SK-N-SH treated with all-trans-retinoic acid at 6 μM for 48 hours (cell line): ENCODE measurements around the gene POU2F1.

Experiments used
- ATAC-seq: fragments of 200-7000 bp; cut with Tn5 transposase; 3 replicates; pipeline ENCODE4 v1.9.1; 2020; ENCODE audit warnings: mild to moderate bottlenecking, moderate library complexity
- ARNTL ChIP-seq: fragments of 450-650 bp; formaldehyde crosslinking; IDR thresholded peaks from 2 replicates; pipeline ENCODE4 v1.5.0; 2020; ENCODE audit warnings: low read depth, mild to moderate bottlenecking, moderate library complexity, borderline replicate concordance
- CSDC2 ChIP-seq: fragments of 250-450 bp; sonication (Bioruptor Pico); IDR thresholded peaks from 2 replicates; pipeline ENCODE4 v1.5.0; 2020; ENCODE audit warnings: mild to moderate bottlenecking, moderate library complexity
- GLIS3 ChIP-seq: fragments of 250-450 bp; sonication (Bioruptor Pico); IDR thresholded peaks from 2 replicates; pipeline ENCODE4 v1.5.0; 2020; ENCODE audit warnings: mild to moderate bottlenecking, moderate library complexity
- ISL1 ChIP-seq: fragments of 250-450 bp; sonication (Bioruptor Pico); IDR thresholded peaks from 2 replicates; pipeline ENCODE4 v2.1.2; 2022; ENCODE audit warnings: mild to moderate bottlenecking, moderate library complexity
- OSR1 ChIP-seq: fragments of 250-450 bp; sonication (Bioruptor Pico); IDR thresholded peaks from 2 replicates; pipeline ENCODE4 v1.8.0; 2022; ENCODE audit warnings: moderate library complexity, mild to moderate bottlenecking, inconsistent platforms
- PPARA ChIP-seq: fragments of 250-450 bp; sonication (Bioruptor Pico); IDR thresholded peaks from 2 replicates; pipeline ENCODE4 v1.5.0; 2020; ENCODE audit warnings: mild to moderate bottlenecking, borderline replicate concordance
- SNAI2 ChIP-seq: fragments of 250-450 bp; sonication (Bioruptor Pico); IDR thresholded peaks from 2 replicates; pipeline ENCODE4 v1.5.0; 2020; ENCODE audit warnings: mild to moderate bottlenecking, moderate library complexity
- TCF4 ChIP-seq: fragments of 250-450 bp; sonication (Bioruptor Pico); IDR thresholded peaks from 2 replicates; pipeline ENCODE4 v1.8.0; 2021; ENCODE audit warnings: mild to moderate bottlenecking, moderate library complexity, borderline replicate concordance
- TOX ChIP-seq: fragments of 250-450 bp; sonication (Bioruptor Pico); IDR thresholded peaks from 2 replicates; pipeline ENCODE4 v1.8.0; 2021; ENCODE audit warnings: mild to moderate bottlenecking, moderate library complexity, borderline replicate concordance
- ZC3H10 ChIP-seq: fragments of 250-450 bp; sonication (Bioruptor Pico); IDR thresholded peaks from 2 replicates; pipeline ENCODE4 v1.5.1; 2021; ENCODE audit warnings: mild to moderate bottlenecking, moderate library complexity
- ZFP3 ChIP-seq: fragments of 250-450 bp; sonication (Bioruptor Pico); IDR thresholded peaks from 2 replicates; pipeline ENCODE4 v1.5.0; 2020; ENCODE audit warnings: mild to moderate bottlenecking, moderate library complexity
- ZFP30 ChIP-seq: fragments of 450-650 bp; formaldehyde crosslinking; IDR thresholded peaks from 2 replicates; pipeline ENCODE4 v1.5.0; 2022; ENCODE audit warnings: mild to moderate bottlenecking, moderate library complexity
- ZNF565 ChIP-seq: fragments of 450-650 bp; formaldehyde crosslinking; conservative IDR thresholded peaks from 2 replicates; pipeline ENCODE4 v1.5.0; 2020; ENCODE audit warnings: low read depth, mild to moderate bottlenecking, moderate library complexity
- ZNF8 ChIP-seq: fragments of 450-650 bp; formaldehyde crosslinking; IDR thresholded peaks from 2 replicates; pipeline ENCODE4 v1.5.0; 2020; ENCODE audit warnings: mild to moderate bottlenecking, moderate library complexity
- TF ChIP-seq, protein P1 (sequence below): fragments of 250-450 bp; sonication (Bioruptor Pico); IDR thresholded peaks from 2 replicates; pipeline ENCODE4 v1.5.0; 2020; ENCODE audit warnings: mild to moderate bottlenecking, moderate library complexity
- TF ChIP-seq, protein P2 (sequence below): fragments of 250-450 bp; sonication (Bioruptor Pico); IDR thresholded peaks from 2 replicates; pipeline ENCODE4 v1.5.1; 2020; ENCODE audit warnings: low read depth, mild to moderate bottlenecking, moderate library complexity
- TF ChIP-seq, protein P3 (sequence below): fragments of 250-450 bp; sonication (Bioruptor Pico); IDR thresholded peaks from 2 replicates; pipeline ENCODE4 v1.8.0; 2021; ENCODE audit warnings: low read depth, mild to moderate bottlenecking, moderate library complexity, borderline replicate concordance
- TF ChIP-seq, protein P4 (sequence below): fragments of 250-450 bp; sonication (Bioruptor Pico); IDR thresholded peaks from 2 replicates; pipeline ENCODE4 v1.8.0; 2020; ENCODE audit warnings: mild to moderate bottlenecking, moderate library complexity, borderline replicate concordance
- TF ChIP-seq, protein P5 (sequence below): fragments of 250-450 bp; sonication (Bioruptor Pico); IDR thresholded peaks from 2 replicates; pipeline ENCODE4 v1.5.1; 2021; ENCODE audit warnings: mild to moderate bottlenecking, moderate library complexity

The POU2F1 gene

DNA sequence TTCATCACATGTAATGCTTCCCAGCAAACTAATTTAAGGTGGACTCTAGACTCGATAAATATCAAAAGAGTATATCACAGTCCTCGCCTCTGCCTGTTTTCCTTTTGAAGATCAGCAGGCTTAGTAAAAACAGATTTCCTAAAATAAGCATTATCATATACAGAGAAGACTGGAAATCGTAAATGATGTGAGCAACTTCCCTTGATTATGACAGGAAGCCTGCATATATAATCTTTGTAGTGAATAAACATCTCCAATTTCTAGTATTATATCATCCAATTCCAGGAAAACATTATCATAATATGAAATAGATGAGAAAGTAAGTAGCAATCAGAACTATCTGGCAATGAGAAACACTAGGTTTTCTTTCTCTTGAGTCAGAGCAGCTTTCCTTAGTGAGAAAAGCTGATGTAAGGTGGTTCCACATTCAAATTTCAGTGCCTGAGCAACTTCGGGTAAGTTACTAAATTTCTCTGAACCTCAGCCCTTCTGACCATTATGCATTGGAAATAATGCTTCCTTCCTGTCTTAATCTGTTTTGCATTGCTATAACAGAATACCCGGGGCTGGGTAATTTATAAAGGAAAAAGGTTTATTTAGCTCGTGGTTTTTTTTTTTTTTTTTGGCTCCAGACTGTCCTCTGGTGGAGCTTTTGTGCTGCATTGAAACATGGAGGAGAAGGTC, 12.6 kb upstream of the POU2F1 start (continued):
- TF ChIP-seq, protein P1, sequence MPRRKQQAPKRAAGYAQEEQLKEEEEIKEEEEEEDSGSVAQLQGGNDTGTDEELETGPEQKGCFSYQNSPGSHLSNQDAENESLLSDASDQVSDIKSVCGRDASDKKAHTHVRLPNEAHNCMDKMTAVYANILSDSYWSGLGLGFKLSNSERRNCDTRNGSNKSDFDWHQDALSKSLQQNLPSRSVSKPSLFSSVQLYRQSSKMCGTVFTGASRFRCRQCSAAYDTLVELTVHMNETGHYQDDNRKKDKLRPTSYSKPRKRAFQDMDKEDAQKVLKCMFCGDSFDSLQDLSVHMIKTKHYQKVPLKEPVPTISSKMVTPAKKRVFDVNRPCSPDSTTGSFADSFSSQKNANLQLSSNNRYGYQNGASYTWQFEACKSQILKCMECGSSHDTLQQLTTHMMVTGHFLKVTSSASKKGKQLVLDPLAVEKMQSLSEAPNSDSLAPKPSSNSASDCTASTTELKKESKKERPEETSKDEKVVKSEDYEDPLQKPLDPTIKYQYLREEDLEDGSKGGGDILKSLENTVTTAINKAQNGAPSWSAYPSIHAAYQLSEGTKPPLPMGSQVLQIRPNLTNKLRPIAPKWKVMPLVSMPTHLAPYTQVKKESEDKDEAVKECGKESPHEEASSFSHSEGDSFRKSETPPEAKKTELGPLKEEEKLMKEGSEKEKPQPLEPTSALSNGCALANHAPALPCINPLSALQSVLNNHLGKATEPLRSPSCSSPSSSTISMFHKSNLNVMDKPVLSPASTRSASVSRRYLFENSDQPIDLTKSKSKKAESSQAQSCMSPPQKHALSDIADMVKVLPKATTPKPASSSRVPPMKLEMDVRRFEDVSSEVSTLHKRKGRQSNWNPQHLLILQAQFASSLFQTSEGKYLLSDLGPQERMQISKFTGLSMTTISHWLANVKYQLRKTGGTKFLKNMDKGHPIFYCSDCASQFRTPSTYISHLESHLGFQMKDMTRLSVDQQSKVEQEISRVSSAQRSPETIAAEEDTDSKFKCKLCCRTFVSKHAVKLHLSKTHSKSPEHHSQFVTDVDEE (CRISPR knock-in tag), result no peak
- TF ChIP-seq OSR1 (CRISPR knock-in tag) (no peak), PPARA (CRISPR knock-in tag) (no peak), ZNF8 (CRISPR knock-in tag) (no peak), ARNTL (CRISPR knock-in tag) (no peak)

DNA sequence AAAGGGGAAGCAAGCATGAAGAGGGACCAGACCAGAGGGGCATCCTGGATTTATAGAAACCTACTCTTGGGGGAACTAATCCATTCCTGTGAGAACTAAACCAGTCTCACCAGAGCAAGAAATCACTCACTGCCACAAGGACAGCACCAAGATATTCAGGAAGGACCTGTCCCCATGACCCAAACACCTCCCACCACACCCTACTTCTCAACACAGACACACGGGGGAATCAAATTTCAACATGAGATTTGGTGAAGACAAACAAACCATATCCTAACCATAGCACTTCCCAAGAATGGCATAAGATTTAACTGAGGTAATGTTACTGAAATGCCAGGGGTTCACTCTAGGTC, 12.1 kb upstream of the POU2F1 start:
- TF ChIP-seq GLIS3 (CRISPR knock-in tag), result no peak
- TF ChIP-seq ZNF565 (CRISPR knock-in tag), result no peak
- no peak for TF ChIP-seq TCF4 (CRISPR knock-in tag)
- TF ChIP-seq, protein P2, sequence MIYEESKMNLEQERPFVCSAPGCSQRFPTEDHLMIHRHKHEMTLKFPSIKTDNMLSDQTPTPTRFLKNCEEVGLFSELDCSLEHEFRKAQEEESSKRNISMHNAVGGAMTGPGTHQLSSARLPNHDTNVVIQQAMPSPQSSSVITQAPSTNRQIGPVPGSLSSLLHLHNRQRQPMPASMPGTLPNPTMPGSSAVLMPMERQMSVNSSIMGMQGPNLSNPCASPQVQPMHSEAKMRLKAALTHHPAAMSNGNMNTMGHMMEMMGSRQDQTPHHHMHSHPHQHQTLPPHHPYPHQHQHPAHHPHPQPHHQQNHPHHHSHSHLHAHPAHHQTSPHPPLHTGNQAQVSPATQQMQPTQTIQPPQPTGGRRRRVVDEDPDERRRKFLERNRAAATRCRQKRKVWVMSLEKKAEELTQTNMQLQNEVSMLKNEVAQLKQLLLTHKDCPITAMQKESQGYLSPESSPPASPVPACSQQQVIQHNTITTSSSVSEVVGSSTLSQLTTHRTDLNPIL (CRISPR knock-in tag), result no peak
- TF ChIP-seq, protein P3, sequence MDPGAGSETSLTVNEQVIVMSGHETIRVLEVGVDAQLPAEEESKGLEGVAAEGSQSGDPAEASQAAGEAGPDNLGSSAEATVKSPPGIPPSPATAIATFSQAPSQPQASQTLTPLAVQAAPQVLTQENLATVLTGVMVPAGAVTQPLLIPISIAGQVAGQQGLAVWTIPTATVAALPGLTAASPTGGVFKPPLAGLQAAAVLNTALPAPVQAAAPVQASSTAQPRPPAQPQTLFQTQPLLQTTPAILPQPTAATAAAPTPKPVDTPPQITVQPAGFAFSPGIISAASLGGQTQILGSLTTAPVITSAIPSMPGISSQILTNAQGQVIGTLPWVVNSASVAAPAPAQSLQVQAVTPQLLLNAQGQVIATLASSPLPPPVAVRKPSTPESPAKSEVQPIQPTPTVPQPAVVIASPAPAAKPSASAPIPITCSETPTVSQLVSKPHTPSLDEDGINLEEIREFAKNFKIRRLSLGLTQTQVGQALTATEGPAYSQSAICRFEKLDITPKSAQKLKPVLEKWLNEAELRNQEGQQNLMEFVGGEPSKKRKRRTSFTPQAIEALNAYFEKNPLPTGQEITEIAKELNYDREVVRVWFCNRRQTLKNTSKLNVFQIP (CRISPR knock-in tag), result no peak
- TF ChIP-seq SNAI2 (CRISPR knock-in tag), result no peak
- no peak for TF ChIP-seq ISL1
- TF ChIP-seq ARNTL (CRISPR knock-in tag), result no peak
- ATAC-seq, result no peak

DNA sequence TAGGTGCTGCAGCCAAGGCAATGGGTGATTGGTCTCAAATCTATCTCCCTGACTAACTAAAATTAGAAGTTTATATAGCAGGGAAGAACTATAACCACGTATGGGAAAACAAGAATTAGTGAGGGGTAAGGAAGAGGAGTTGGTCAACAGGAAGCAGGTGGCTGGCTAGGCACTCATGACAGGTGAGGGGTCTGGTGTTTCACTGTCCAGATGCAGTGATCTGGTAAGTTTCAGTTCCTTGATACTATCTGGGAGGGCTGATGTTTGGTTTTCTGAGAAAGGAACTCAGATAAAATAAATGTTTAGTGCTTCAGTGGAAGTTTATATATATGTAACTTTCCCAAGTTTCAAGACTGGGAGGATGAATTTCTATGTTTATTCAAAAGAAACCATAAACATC, 11.6 kb upstream of the POU2F1 start:
- ATAC-seq, result no peak
- no peak for TF ChIP-seq SNAI2 (CRISPR knock-in tag)
- no peak for TF ChIP-seq PPARA (CRISPR knock-in tag)
- no peak for TF ChIP-seq CSDC2 (CRISPR knock-in tag)
- TF ChIP-seq, protein P4, sequence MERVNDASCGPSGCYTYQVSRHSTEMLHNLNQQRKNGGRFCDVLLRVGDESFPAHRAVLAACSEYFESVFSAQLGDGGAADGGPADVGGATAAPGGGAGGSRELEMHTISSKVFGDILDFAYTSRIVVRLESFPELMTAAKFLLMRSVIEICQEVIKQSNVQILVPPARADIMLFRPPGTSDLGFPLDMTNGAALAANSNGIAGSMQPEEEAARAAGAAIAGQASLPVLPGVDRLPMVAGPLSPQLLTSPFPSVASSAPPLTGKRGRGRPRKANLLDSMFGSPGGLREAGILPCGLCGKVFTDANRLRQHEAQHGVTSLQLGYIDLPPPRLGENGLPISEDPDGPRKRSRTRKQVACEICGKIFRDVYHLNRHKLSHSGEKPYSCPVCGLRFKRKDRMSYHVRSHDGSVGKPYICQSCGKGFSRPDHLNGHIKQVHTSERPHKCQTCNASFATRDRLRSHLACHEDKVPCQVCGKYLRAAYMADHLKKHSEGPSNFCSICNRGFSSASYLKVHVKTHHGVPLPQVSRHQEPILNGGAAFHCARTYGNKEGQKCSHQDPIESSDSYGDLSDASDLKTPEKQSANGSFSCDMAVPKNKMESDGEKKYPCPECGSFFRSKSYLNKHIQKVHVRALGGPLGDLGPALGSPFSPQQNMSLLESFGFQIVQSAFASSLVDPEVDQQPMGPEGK (CRISPR knock-in tag), result no peak
- TF ChIP-seq ZFP3 (CRISPR knock-in tag), result no peak
- TF ChIP-seq ISL1, result no peak
- TF ChIP-seq, protein P1 (CRISPR knock-in tag), result no peak
- TF ChIP-seq ZNF565 (CRISPR knock-in tag), result no peak
- TF ChIP-seq, protein P2 (CRISPR knock-in tag), result no peak
- TF ChIP-seq, protein P5, sequence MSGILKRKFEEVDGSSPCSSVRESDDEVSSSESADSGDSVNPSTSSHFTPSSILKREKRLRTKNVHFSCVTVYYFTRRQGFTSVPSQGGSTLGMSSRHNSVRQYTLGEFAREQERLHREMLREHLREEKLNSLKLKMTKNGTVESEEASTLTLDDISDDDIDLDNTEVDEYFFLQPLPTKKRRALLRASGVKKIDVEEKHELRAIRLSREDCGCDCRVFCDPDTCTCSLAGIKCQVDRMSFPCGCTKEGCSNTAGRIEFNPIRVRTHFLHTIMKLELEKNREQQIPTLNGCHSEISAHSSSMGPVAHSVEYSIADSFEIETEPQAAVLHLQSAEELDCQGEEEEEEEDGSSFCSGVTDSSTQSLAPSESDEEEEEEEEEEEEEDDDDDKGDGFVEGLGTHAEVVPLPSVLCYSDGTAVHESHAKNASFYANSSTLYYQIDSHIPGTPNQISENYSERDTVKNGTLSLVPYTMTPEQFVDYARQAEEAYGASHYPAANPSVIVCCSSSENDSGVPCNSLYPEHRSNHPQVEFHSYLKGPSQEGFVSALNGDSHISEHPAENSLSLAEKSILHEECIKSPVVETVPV, result no peak
- no peak for TF ChIP-seq GLIS3 (CRISPR knock-in tag)
- TF ChIP-seq ZC3H10 (CRISPR knock-in tag), result no peak
- TF ChIP-seq ZNF8 (CRISPR knock-in tag), result no peak
- no peak for TF ChIP-seq ZFP30 (CRISPR knock-in tag)
- no peak for TF ChIP-seq TOX (CRISPR knock-in tag)
- TF ChIP-seq, protein P3 (CRISPR knock-in tag), result no peak
